DND-41 (cell line): Measurements from ENCODE around the gene RPS19.

ENCODE experiments used
- ATAC-seq: fragments of 200-7000 bp; cut with Tn5 transposase; 3 replicates; pipeline ENCODE4 v1.9.1; 2021; ENCODE audit warnings: low read depth; ENCODE audit not compliant: insufficient read depth
- DNase-seq: peaks from one replicate; pipeline ENCODE4 v3.0.0-alpha.2; 2020
- H2AFZ ChIP-seq: 2 replicates; pipeline ENCODE4 v1.6.0; 2012; ENCODE audit warnings: low read depth, low read length
- H3K27ac ChIP-seq: 2 replicates; pipeline ENCODE4 v1.5.1; 2012; ENCODE audit warnings: low read length, inconsistent platforms
- H3K27me3 ChIP-seq: fragments of 200-600 bp; sonication (generic); 2 replicates; pipeline ENCODE4 v1.6.0; 2012; ENCODE audit warnings: low read length, mild to moderate bottlenecking, inconsistent platforms; ENCODE audit not compliant: insufficient read depth, poor library complexity
- H3K36me3 ChIP-seq: 2 replicates; pipeline ENCODE4 v1.5.1; 2012; ENCODE audit warnings: low read length, inconsistent platforms; ENCODE audit not compliant: insufficient read depth
- H3K4me1 ChIP-seq: 2 replicates; pipeline ENCODE4 v1.5.1; 2012; ENCODE audit warnings: mild to moderate bottlenecking, low read length; ENCODE audit not compliant: insufficient read depth
- H3K4me2 ChIP-seq: 2 replicates; pipeline ENCODE4 v1.6.0; 2012; ENCODE audit warnings: mild to moderate bottlenecking, moderate library complexity, low read length, inconsistent platforms; ENCODE audit not compliant: insufficient read depth
- H3K4me3 ChIP-seq, 2 experiments: fragments of 200-600 bp in 1 of 2; shearing (Covaris generic) in 1 of 2; 2 replicates each; pipeline ENCODE4 v1.5.1; 2012 to 2016; ENCODE audit warnings: inconsistent platforms in 2 of 2, low read length in 2 of 2, mild to moderate bottlenecking in 2 of 2, low read depth in 1 of 2, moderate library complexity in 1 of 2
- H3K79me2 ChIP-seq: 2 replicates; pipeline ENCODE4 v1.6.0; 2012; ENCODE audit warnings: low read length, inconsistent platforms; ENCODE audit not compliant: insufficient read depth
- H3K9ac ChIP-seq: 2 replicates; pipeline ENCODE4 v1.6.0; 2012; ENCODE audit warnings: low read depth, mild to moderate bottlenecking, inconsistent platforms, low read length, moderate library complexity
- H3K9me3 ChIP-seq: 2 replicates; pipeline ENCODE4 v1.5.1; 2012; ENCODE audit warnings: low read length, moderate library complexity, mild to moderate bottlenecking, inconsistent platforms; ENCODE audit not compliant: insufficient read depth, severe bottlenecking
- H4K20me1 ChIP-seq: 2 replicates; pipeline ENCODE4 v1.6.0; 2012; ENCODE audit warnings: low read length; ENCODE audit not compliant: insufficient read depth
- EZH2 ChIP-seq: IDR thresholded peaks from 3 replicates; pipeline ENCODE4 v1.6.1; 2012; ENCODE audit warnings: borderline replicate concordance, low read depth, mild to moderate bottlenecking, moderate library complexity, low read length, inconsistent platforms; ENCODE audit not compliant: severe bottlenecking
- TF ChIP-seq, protein P1 (sequence below): IDR thresholded peaks from 2 replicates; pipeline ENCODE4 v1.5.1; 2012; ENCODE audit warnings: borderline replicate concordance, low read length, moderate library complexity, mild to moderate bottlenecking; ENCODE audit not compliant: poor library complexity, severe bottlenecking; ENCODE audit errors: extremely low read depth

Gene RPS19

DNA sequence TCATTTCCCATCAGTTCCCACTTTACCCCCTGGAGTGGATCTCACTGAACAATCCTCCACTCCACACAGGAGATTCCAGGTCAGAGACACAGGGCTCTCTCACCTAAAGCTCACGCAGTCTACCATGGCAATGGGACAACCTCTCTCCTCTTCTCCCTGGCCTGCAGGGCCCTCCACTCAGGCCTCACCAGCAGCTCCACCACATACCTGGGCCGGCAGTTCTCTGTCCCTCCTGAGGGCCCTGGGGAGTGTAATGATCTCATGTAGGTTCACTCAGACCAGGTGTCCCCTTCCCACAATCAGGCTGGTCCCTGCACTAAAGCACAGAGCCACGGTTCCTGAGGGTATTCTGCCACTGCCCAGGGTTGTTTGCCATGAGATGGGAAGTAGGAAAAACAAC, 48.1 kb upstream of the RPS19 start:
- Histone ChIP-seq H3K4me1 (no peaks in the 10 kb centered on the region), H3K9ac (no peak overlapping the region), H4K20me1 (peaks cover 8% of the 10 kb centered on the region; the same call in 1 of the 2 replicates), H3K4me2 (no peak overlapping the region), H3K27ac (no peak overlapping the region), H3K9me3 (no peaks in the 10 kb centered on the region), H3K4me3 (no peak overlapping the region), H2AFZ (no peak overlapping the region), H3K27me3 (no peaks in the 10 kb centered on the region), H3K36me3 (no peaks in the 10 kb centered on the region), H3K79me2 (no peaks in the 10 kb centered on the region)
- ATAC-seq, result no peak
- no peak for DNase-seq
- TF ChIP-seq, protein P1, sequence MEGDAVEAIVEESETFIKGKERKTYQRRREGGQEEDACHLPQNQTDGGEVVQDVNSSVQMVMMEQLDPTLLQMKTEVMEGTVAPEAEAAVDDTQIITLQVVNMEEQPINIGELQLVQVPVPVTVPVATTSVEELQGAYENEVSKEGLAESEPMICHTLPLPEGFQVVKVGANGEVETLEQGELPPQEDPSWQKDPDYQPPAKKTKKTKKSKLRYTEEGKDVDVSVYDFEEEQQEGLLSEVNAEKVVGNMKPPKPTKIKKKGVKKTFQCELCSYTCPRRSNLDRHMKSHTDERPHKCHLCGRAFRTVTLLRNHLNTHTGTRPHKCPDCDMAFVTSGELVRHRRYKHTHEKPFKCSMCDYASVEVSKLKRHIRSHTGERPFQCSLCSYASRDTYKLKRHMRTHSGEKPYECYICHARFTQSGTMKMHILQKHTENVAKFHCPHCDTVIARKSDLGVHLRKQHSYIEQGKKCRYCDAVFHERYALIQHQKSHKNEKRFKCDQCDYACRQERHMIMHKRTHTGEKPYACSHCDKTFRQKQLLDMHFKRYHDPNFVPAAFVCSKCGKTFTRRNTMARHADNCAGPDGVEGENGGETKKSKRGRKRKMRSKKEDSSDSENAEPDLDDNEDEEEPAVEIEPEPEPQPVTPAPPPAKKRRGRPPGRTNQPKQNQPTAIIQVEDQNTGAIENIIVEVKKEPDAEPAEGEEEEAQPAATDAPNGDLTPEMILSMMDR, result no peak
- TF ChIP-seq EZH2, result no peak

DNA sequence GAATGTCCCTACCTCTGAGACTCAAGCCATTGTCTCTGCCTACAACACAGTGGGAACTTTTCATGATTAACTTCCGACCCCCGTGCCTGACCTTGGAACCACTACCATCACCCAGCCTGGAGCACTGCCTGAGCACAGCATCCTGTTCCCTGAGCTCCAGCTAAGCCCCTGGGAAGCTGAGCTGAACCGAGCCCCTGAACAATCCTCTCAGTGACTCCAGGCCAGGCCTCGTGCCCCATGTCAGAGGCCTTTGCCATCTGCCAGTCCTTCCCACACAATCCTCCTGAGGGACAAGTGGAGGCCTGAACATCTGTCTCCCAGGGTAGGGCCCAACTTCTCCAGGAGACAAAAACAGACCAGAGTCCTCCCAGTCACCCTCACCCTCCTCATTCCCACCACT, 46.1 kb upstream of the RPS19 start:
- no peaks in the 10 kb centered on the region for H3K36me3 ChIP-seq
- peaks cover 8% of the 10 kb centered on the region; the same call in 1 of the 2 replicates for H4K20me1 ChIP-seq
- TF ChIP-seq EZH2, result no peak
- TF ChIP-seq, protein P1, result no peak
- no peak for DNase-seq
- H3K9me3 ChIP-seq, result no peaks in the 10 kb centered on the region
- no peak overlapping the region for H3K9ac ChIP-seq
- no peaks in the 10 kb centered on the region for H3K4me1 ChIP-seq
- no peak overlapping the region for H3K4me3 ChIP-seq
- H3K27ac ChIP-seq, result no peak overlapping the region
- no peak for ATAC-seq
- H3K27me3 ChIP-seq, result no peaks in the 10 kb centered on the region
- no peaks in the 10 kb centered on the region for H3K79me2 ChIP-seq
- H3K4me2 ChIP-seq, result no peak overlapping the region
- H2AFZ ChIP-seq, result no peak overlapping the region

DNA sequence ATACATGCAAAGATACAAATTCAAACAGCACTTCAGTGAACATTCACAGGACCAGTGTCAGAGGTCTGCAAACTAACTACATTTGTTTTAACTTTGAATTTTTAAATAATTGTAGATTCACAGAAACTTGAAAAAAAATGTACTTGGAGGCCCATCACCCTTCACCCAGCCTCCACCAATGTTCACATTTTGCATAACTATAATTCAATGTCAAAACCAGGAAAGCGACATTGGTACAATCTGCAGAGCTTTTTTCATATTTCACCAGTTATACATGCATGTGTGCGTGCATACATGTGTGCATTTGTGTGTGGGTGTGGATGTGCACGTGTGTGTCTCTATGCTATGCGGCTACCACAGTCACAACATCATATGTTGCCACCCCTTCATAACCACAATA, 44.8 kb upstream of the RPS19 start:
- H3K4me1 ChIP-seq, result no peaks in the 10 kb centered on the region
- no peak for DNase-seq
- no peaks in the 10 kb centered on the region for H3K36me3 ChIP-seq
- no peak overlapping the region for H3K9ac ChIP-seq
- no peaks in the 10 kb centered on the region for H3K9me3 ChIP-seq
- H3K4me3 ChIP-seq, result no peak overlapping the region
- no peaks in the 10 kb centered on the region for H3K79me2 ChIP-seq
- no peak overlapping the region for H3K27ac ChIP-seq
- no peaks in the 10 kb centered on the region for H3K27me3 ChIP-seq
- no peak for ATAC-seq
- H3K4me2 ChIP-seq, result no peak overlapping the region
- TF ChIP-seq EZH2, result no peak
- TF ChIP-seq, protein P1, result no peak
- no peak overlapping the region for H2AFZ ChIP-seq
- H4K20me1 ChIP-seq, result peaks cover 3% of the 10 kb centered on the region; the same call in 1 of the 2 replicates

DNA sequence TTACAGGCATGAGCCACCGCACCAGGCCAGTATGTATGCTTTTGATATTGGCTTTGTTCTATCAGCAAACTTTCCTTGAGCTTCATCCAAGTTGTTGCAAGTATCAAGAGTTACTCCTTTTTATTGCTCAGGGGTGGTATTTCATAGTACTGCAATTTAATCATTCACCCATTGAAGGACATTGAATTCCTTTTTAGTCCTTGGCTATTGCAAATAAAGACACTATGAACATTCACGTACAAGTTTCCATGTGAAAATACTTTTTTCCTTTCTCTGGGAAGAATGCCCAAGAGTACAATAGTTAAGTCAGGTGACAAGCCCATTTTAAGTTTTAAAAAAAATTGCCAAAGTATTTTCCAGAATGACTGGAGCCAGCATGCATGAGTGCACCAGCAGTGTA, 43.3 kb upstream of the RPS19 start:
- Histone ChIP-seq H3K4me3 (no peak overlapping the region), H3K9me3 (no peaks in the 10 kb centered on the region), H3K4me2 (no peak overlapping the region), H3K9ac (no peak overlapping the region), H3K79me2 (no peaks in the 10 kb centered on the region), H4K20me1 (peaks cover 3% of the 10 kb centered on the region; the same call in 1 of the 2 replicates), H3K27ac (no peak overlapping the region), H3K27me3 (peaks cover 6% of the 10 kb centered on the region), H3K36me3 (no peaks in the 10 kb centered on the region), H2AFZ (no peak overlapping the region), H3K4me1 (no peaks in the 10 kb centered on the region)
- no peak for DNase-seq
- no peak for ATAC-seq
- TF ChIP-seq, protein P1, result no peak
- no peak for TF ChIP-seq EZH2
